GM23248 (cell line): ENCODE data around the gene CSNK2A3. TPM values are rescaled to one million over a fixed set of nuclear protein-coding genes. Genes with fewer than 3 reads are reported as not detected.
A peak's percentile ranks its signal among the peaks of the same experiment; 100 is the strongest.

Experiments
- DNase-seq: peaks from one replicate; pipeline ENCODE4 v3.0.0-alpha.2; 2015
- H2AFZ ChIP-seq: fragments of 200-600 bp; sonication (generic); 2 replicates; pipeline ENCODE4 v1.6.1; 2016; ENCODE audit warnings: antibody characterized with exemption
- H3F3A ChIP-seq: fragments of 200-600 bp; sonication (generic); 2 replicates; pipeline ENCODE4 v1.6.1; 2016; ENCODE audit warnings: mild to moderate bottlenecking, antibody characterized with exemption, mixed run types; ENCODE audit not compliant: insufficient read depth
- H3K27ac ChIP-seq: fragments of 200-600 bp; sonication (generic); 2 replicates; pipeline ENCODE4 v1.5.1; 2016; ENCODE audit warnings: mild to moderate bottlenecking
- H3K27me3 ChIP-seq: fragments of 200-600 bp; sonication (generic); replicated peaks from 2 replicates; pipeline ENCODE4 v1.6.1; 2016; ENCODE audit warnings: mild to moderate bottlenecking; ENCODE audit not compliant: insufficient read depth
- H3K36me3 ChIP-seq: fragments of 200-600 bp; sonication (generic); 2 replicates; pipeline ENCODE4 v1.6.1; 2016; ENCODE audit warnings: low read depth, mild to moderate bottlenecking
- H3K4me1 ChIP-seq: fragments of 200-600 bp; sonication (generic); 2 replicates; pipeline ENCODE4 v1.6.1; 2016; ENCODE audit warnings: mild to moderate bottlenecking; ENCODE audit not compliant: insufficient read depth
- H3K4me2 ChIP-seq: fragments of 200-600 bp; sonication (generic); one replicate; pipeline ENCODE4 v1.6.1; 2016; ENCODE audit warnings: mild to moderate bottlenecking; ENCODE audit not compliant: unreplicated experiment
- H3K4me3 ChIP-seq: fragments of 200-600 bp; sonication (generic); 2 replicates; pipeline ENCODE4 v1.5.1; 2016; ENCODE audit warnings: mild to moderate bottlenecking
- H3K79me2 ChIP-seq: fragments of 200-600 bp; sonication (generic); 2 replicates; pipeline ENCODE4 v1.6.1; 2016; ENCODE audit warnings: mild to moderate bottlenecking; ENCODE audit not compliant: insufficient read depth
- H3K9ac ChIP-seq: fragments of 200-600 bp; sonication (generic); 2 replicates; pipeline ENCODE4 v1.6.1; 2016; ENCODE audit warnings: mild to moderate bottlenecking
- H3K9me2 ChIP-seq: fragments of 200-600 bp; sonication (generic); 2 replicates; pipeline ENCODE4 v1.6.1; 2016; ENCODE audit warnings: mixed run types, mild to moderate bottlenecking, moderate library complexity; ENCODE audit not compliant: insufficient read depth
- H3K9me3 ChIP-seq: fragments of 200-600 bp; sonication (generic); one replicate; pipeline ENCODE4 v1.6.1; 2017; ENCODE audit warnings: low read depth
- H4K20me1 ChIP-seq: fragments of 200-600 bp; sonication (generic); 2 replicates; pipeline ENCODE4 v1.6.0; 2016; ENCODE audit not compliant: insufficient read depth
- EZH2 ChIP-seq: fragments of 200-600 bp; sonication (generic); IDR thresholded peaks from 2 replicates; pipeline ENCODE4 v1.6.1; 2018; ENCODE audit warnings: antibody characterized with exemption, mild to moderate bottlenecking; ENCODE audit not compliant: insufficient read depth, poor library complexity, severe bottlenecking
- EZH2phosphoT487 ChIP-seq: fragments of 200-600 bp; sonication (generic); IDR thresholded peaks from 2 replicates; pipeline ENCODE4 v1.6.1; 2018; ENCODE audit warnings: antibody characterized with exemption, moderate library complexity, mild to moderate bottlenecking, low read depth; ENCODE audit not compliant: insufficient read depth
- WGBS, 2 experiments: methylation state at CpG; one replicate each; pipeline ENCODE4 v1.1.6; 2015 to 2017; ENCODE audit warnings: low lambda C conversion rate in 2 of 2, low coverage in 1 of 2; ENCODE audit errors: missing lambda C conversion rate in 2 of 2; 5-methylcytosine and 5-hydroxymethylcytosine counted together
- in situ Hi-C: fragments of 300-500 bp; cut with MboI; formaldehyde crosslinking; loops from 2 replicates; pipeline ENCODE4 v1.15.0; 2020
- polyA plus RNA-seq: library from polyadenylated mRNA; unstranded; fragments of >200 nt; fragmentation: Nextera tagmentation; extraction: Ambion mirVana; gene quantifications from 2 replicates; pipeline ENCODE4 v1.2.1, GENCODE V29; 2016
- total RNA-seq: library from RNA; depleted of rRNA; stranded (reverse); fragments of >200 nt; shearing (Covaris generic); gene quantifications from 2 replicates; pipeline ENCODE4 v1.2.3, GENCODE V29; 2014

CSNK2A3 gene
- total and polyA plus RNA-seq, 2 experiments from 2014 or later: 0.73 to 2.5 TPM

- Histone ChIP-seq H3K4me2 (no peak overlapping the region), H3K4me3 (no peak overlapping the region), H3K27me3 (no peaks in the 10 kb centered on the region), H4K20me1 (no peaks in the 10 kb centered on the region), H3K4me1 (0 out of 2 replicates have a peak, but pooled peaks cover 5% of the 10 kb centered on the region), H3K79me2 (no peaks in the 10 kb centered on the region), H3K27ac (no peak overlapping the region), H3F3A (no peaks in the 10 kb centered on the region), H2AFZ (no peak overlapping the region), H3K9me2 (no peaks in the 10 kb centered on the region), H3K9me3 (no peaks in the 10 kb centered on the region), H3K36me3 (no peaks in the 10 kb centered on the region), H3K9ac (no peak overlapping the region)
- TF ChIP-seq EZH2phosphoT487 (no peak), EZH2 (no peak)
- in situ Hi-C loops: no loop called here
- WGBS, 2 experiments: 86 to 87% methylated on average over 7 of the region's 7 CpGs
- no peak for DNase-seq
Observed at GRCh38 chr11:11318461-11318860, 34.6 kb downstream of the CSNK2A3 start.

GRCh38 chr11:11316651-11317230 lies 36.3 kb downstream of the CSNK2A3 start:
- no peaks in the 10 kb centered on the region for H3F3A ChIP-seq
- no peak overlapping the region for H3K4me3 ChIP-seq
- no peaks in the 10 kb centered on the region for H3K27me3 ChIP-seq
- TF ChIP-seq EZH2 (no peak), EZH2phosphoT487 (no peak)
- no peaks in the 10 kb centered on the region for H3K9me3 ChIP-seq
- no peaks in the 10 kb centered on the region for H3K79me2 ChIP-seq
- H3K27ac ChIP-seq: no peak overlapping the region
- no peak for DNase-seq
- H3K9me2 ChIP-seq: no peaks in the 10 kb centered on the region
- H3K9ac ChIP-seq: no peak overlapping the region
- no peak overlapping the region for H3K4me2 ChIP-seq
- no peaks in the 10 kb centered on the region for H3K36me3 ChIP-seq
- H2AFZ ChIP-seq: no peak overlapping the region
- H4K20me1 ChIP-seq: no peaks in the 10 kb centered on the region
- in situ Hi-C loops: no loop called here
- 75 to 88% methylated on average over 3 of the region's 3 CpGs for WGBS, 2 experiments
- H3K4me1 ChIP-seq: peaks cover 6% of the 10 kb centered on the region; the same call in 1 of the 2 replicates

- Histone ChIP-seq H3K27ac (peak overlapping the region; percentile 23; the same call in 1 of the 2 replicates), H3K9ac (no peak overlapping the region), H3K9me2 (no peaks in the 10 kb centered on the region), H3K4me2 (no peak overlapping the region), H3K4me3 (no peak overlapping the region), H3K9me3 (no peaks in the 10 kb centered on the region), H2AFZ (no peak overlapping the region), H4K20me1 (no peaks in the 10 kb centered on the region), H3K27me3 (no peaks in the 10 kb centered on the region), H3K36me3 (no peaks in the 10 kb centered on the region), H3F3A (no peaks in the 10 kb centered on the region), H3K4me1 (peaks cover 6% of the 10 kb centered on the region; the same call in 1 of the 2 replicates), H3K79me2 (no peaks in the 10 kb centered on the region)
- WGBS, 2 experiments: 39 to 41% methylated on average over 6 of the region's 6 CpGs
- no peak for TF ChIP-seq EZH2phosphoT487
- TF ChIP-seq EZH2: no peak
- in situ Hi-C loops: no loop called here
- DNase-seq: peak; percentile 10
Observed at GRCh38 chr11:11313902-11314692, 39.0 kb downstream of the CSNK2A3 start.

GRCh38 chr11:11313426-11313825 lies 39.6 kb downstream of the CSNK2A3 start:
- Histone ChIP-seq H3K4me2 (no peak overlapping the region), H3F3A (no peaks in the 10 kb centered on the region), H3K9me3 (no peaks in the 10 kb centered on the region), H3K4me3 (no peak overlapping the region), H3K27ac (peak overlapping the region; percentile 23; the same call in 1 of the 2 replicates), H2AFZ (no peak overlapping the region), H3K79me2 (no peaks in the 10 kb centered on the region), H3K9ac (no peak overlapping the region), H3K36me3 (no peaks in the 10 kb centered on the region), H4K20me1 (no peaks in the 10 kb centered on the region), H3K4me1 (peaks cover 6% of the 10 kb centered on the region; the same call in 1 of the 2 replicates), H3K9me2 (no peaks in the 10 kb centered on the region), H3K27me3 (no peaks in the 10 kb centered on the region)
- TF ChIP-seq EZH2: no peak
- TF ChIP-seq EZH2phosphoT487: no peak
- in situ Hi-C loops: no loop called here
- 50 to 55% methylated on average over 1 of the region's 1 CpG for WGBS, 2 experiments
- DNase-seq: peak; percentile 79
